Loucy (cell line): ENCODE results near the gene SH2D4B.

ENCODE experiments used
- H2AFZ ChIP-seq: fragments of 200-600 bp; sonication (generic); 2 replicates; pipeline ENCODE4 v1.6.0; 2016; ENCODE audit warnings: antibody characterized with exemption, mild to moderate bottlenecking, low read length, moderate library complexity
- H3F3A ChIP-seq: fragments of 200-600 bp; 2 replicates; pipeline ENCODE4 v1.6.0; 2016; ENCODE audit warnings: antibody characterized with exemption, low read depth, mild to moderate bottlenecking
- H3K27me3 ChIP-seq: fragments of 200-600 bp; sonication (generic); 2 replicates; pipeline ENCODE4 v1.6.1; 2014; ENCODE audit warnings: low read length, mild to moderate bottlenecking; ENCODE audit not compliant: insufficient read depth, poor library complexity, severe bottlenecking
- H3K36me3 ChIP-seq: fragments of 200-600 bp; sonication (generic); 2 replicates; pipeline ENCODE4 v1.6.1; 2016; ENCODE audit warnings: low read length; ENCODE audit not compliant: insufficient read depth
- H3K4me1 ChIP-seq: fragments of 200-600 bp; sonication (generic); 2 replicates; pipeline ENCODE4 v1.5.1; 2014; ENCODE audit warnings: low read length, mild to moderate bottlenecking; ENCODE audit not compliant: insufficient read depth, poor library complexity, severe bottlenecking
- H3K4me2 ChIP-seq: fragments of 200-600 bp; sonication (generic); 2 replicates; pipeline ENCODE4 v1.6.0; 2014; ENCODE audit warnings: antibody characterized with exemption, low read length, low read depth, mild to moderate bottlenecking; ENCODE audit not compliant: poor library complexity, severe bottlenecking
- H3K4me3 ChIP-seq: fragments of 200-600 bp; sonication (generic); 2 replicates; pipeline ENCODE4 v1.5.1; 2014; ENCODE audit warnings: low read length, mild to moderate bottlenecking, mixed read lengths; ENCODE audit not compliant: poor library complexity, severe bottlenecking
- H3K79me2 ChIP-seq: fragments of 200-600 bp; sonication (generic); 2 replicates; pipeline ENCODE4 v1.6.1; 2014; ENCODE audit warnings: low read length; ENCODE audit not compliant: insufficient read depth
- H3K9ac ChIP-seq: fragments of 200-600 bp; sonication (generic); 2 replicates; pipeline ENCODE4 v1.6.0; 2014; ENCODE audit warnings: mild to moderate bottlenecking, low read depth, low read length, moderate library complexity; ENCODE audit not compliant: poor library complexity, severe bottlenecking
- H3K9me2 ChIP-seq: fragments of 200-600 bp; sonication (generic); replicated peaks from 2 replicates; pipeline ENCODE4 v1.6.1; 2016; ENCODE audit warnings: low read depth, low read length, mixed read lengths
- H3K9me3 ChIP-seq: fragments of 200-600 bp; sonication (generic); 2 replicates; pipeline ENCODE4 v1.6.1; 2014; ENCODE audit warnings: mild to moderate bottlenecking, antibody characterized with exemption, low read length, low read depth; ENCODE audit not compliant: insufficient read depth
- H4K20me1 ChIP-seq: fragments of 200-600 bp; sonication (generic); 2 replicates; pipeline ENCODE4 v1.6.0; 2014; ENCODE audit warnings: antibody characterized with exemption, low read length, mild to moderate bottlenecking; ENCODE audit not compliant: insufficient read depth, poor library complexity, severe bottlenecking
- CTCF ChIP-seq: fragments of 200-600 bp; sonication (generic); conservative IDR thresholded peaks from 2 replicates; pipeline ENCODE4 v1.5.1; 2014; ENCODE audit warnings: mild to moderate bottlenecking, antibody characterized with exemption, low read length
- EZH2phosphoT487 ChIP-seq: fragments of 200-600 bp; IDR thresholded peaks from 2 replicates; pipeline ENCODE4 v1.6.1; 2018; ENCODE audit warnings: antibody characterized with exemption, mild to moderate bottlenecking, moderate library complexity, borderline replicate concordance

Gene SH2D4B

GRCh38 chr10:80611481-80612185, 73.9 kb downstream of the SH2D4B start:
- TF ChIP-seq EZH2phosphoT487, result no peak
- TF ChIP-seq CTCF, result no peak
- no peaks in the 10 kb centered on the region for H3K36me3 ChIP-seq

GRCh38 chr10:80612261-80612660, 74.6 kb downstream of the SH2D4B start:
- Histone ChIP-seq H3K9me2 (no peaks in the 10 kb centered on the region), H3K4me3 (no peak overlapping the region), H3K9ac (no peak overlapping the region), H3K9me3 (no peaks in the 10 kb centered on the region), H4K20me1 (no peaks in the 10 kb centered on the region), H3K4me2 (no peak overlapping the region), H3F3A (no peaks in the 10 kb centered on the region), H2AFZ (no peak overlapping the region), H3K4me1 (no peaks in the 10 kb centered on the region), H3K27me3 (no peaks in the 10 kb centered on the region), H3K36me3 (no peaks in the 10 kb centered on the region), H3K79me2 (no peaks in the 10 kb centered on the region)
- no peak for TF ChIP-seq EZH2phosphoT487
- no peak for TF ChIP-seq CTCF

More at GRCh38 chr10:80611481-80612185, 73.9 kb downstream of the SH2D4B start:
- Histone ChIP-seq H3F3A (no peaks in the 10 kb centered on the region), H3K4me3 (no peak overlapping the region), H2AFZ (no peak overlapping the region), H3K4me2 (no peak overlapping the region), H3K27me3 (no peaks in the 10 kb centered on the region), H3K9ac (no peak overlapping the region), H4K20me1 (no peaks in the 10 kb centered on the region), H3K4me1 (no peaks in the 10 kb centered on the region), H3K9me2 (no peaks in the 10 kb centered on the region), H3K9me3 (no peaks in the 10 kb centered on the region), H3K79me2 (no peaks in the 10 kb centered on the region)

- Histone ChIP-seq H3K79me2 (no peaks in the 10 kb centered on the region), H3K9ac (no peak overlapping the region), H3K9me3 (no peaks in the 10 kb centered on the region), H3K4me3 (no peak overlapping the region), H3K4me2 (no peak overlapping the region), H3K27me3 (no peaks in the 10 kb centered on the region), H3K36me3 (no peaks in the 10 kb centered on the region), H3K4me1 (no peaks in the 10 kb centered on the region), H2AFZ (no peak overlapping the region), H3F3A (no peaks in the 10 kb centered on the region), H3K9me2 (no peaks in the 10 kb centered on the region), H4K20me1 (no peaks in the 10 kb centered on the region)
- no peak for TF ChIP-seq CTCF
- TF ChIP-seq EZH2phosphoT487, result no peak
Measured at GRCh38 chr10:80613466-80614170, 75.9 kb downstream of the SH2D4B start.
